ENCODE data around the gene RNGTT.

Gene RNGTT

DNA sequence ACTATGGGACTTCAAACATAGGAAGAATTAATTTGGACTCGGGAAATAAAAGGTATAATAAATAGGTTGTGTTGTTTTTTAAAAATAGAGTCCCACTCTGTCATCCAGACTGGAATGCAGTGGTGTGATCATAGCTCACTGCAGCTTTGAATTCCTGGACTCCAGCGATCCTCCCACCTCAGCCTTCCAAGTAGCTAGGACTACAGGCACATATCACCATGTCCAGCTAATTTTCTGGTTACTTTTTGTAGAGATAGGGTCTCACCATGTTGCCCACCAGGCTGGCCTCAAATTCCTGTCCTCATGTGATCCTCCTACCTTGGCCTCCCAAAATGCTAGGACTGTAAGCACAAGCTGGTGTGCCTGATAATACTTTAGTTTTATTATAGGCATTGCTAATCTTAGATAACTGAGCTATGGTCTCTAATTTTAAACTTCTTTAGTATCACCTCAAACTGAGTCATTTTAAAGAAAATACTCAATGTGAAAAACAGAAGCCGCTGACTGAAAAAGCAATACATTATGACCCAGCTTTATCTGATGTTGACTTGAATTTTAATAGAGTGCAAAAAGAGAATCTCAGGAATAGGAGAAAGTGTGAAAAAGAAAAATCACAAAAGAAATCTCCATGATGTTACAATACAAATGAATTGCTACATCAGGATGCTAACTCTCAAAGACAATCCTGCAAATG, 251.0 kb downstream of the RNGTT start:
- no peak overlapping the region for H3K4me3 ChIP-seq (ENCODE audit: low read length in 2 of 2)
- H3K9ac ChIP-seq (ENCODE audit: low read depth in 1 of 2, low read length in 2 of 2), result no peak overlapping the region
- no peaks in the 10 kb centered on the region for H3K36me3 ChIP-seq (ENCODE audit: control insufficient read depth in 2 of 2, insufficient read depth in 2 of 2, low read length in 2 of 2)
- H3K27ac ChIP-seq (ENCODE audit: low read depth in 2 of 2, low read length in 2 of 2), result no peak overlapping the region
- no peaks in the 10 kb centered on the region for H3K4me1 ChIP-seq (ENCODE audit: control insufficient read depth in 2 of 2, insufficient read depth in 2 of 2, low read length in 2 of 2)
- no peaks in the 10 kb centered on the region for H3K9me3 ChIP-seq (ENCODE audit: control insufficient read depth in 2 of 2, low read length in 2 of 2)
- no peaks in the 10 kb centered on the region for H3K27me3 ChIP-seq (ENCODE audit: control insufficient read depth in 2 of 2, insufficient read depth in 2 of 2, low read length in 2 of 2)

- Histone ChIP-seq H3K9ac (ENCODE audit: low read depth in 1 of 2, low read length in 2 of 2) (no peak overlapping the region), H3K27ac (ENCODE audit: low read depth in 2 of 2, low read length in 2 of 2) (no peak overlapping the region), H3K9me3 (ENCODE audit: control insufficient read depth in 2 of 2, low read length in 2 of 2) (no peaks in the 10 kb centered on the region)
These were observed 253.6 kb downstream of the RNGTT start for GRCh38 chr6:88709819-88710246.

DNA sequence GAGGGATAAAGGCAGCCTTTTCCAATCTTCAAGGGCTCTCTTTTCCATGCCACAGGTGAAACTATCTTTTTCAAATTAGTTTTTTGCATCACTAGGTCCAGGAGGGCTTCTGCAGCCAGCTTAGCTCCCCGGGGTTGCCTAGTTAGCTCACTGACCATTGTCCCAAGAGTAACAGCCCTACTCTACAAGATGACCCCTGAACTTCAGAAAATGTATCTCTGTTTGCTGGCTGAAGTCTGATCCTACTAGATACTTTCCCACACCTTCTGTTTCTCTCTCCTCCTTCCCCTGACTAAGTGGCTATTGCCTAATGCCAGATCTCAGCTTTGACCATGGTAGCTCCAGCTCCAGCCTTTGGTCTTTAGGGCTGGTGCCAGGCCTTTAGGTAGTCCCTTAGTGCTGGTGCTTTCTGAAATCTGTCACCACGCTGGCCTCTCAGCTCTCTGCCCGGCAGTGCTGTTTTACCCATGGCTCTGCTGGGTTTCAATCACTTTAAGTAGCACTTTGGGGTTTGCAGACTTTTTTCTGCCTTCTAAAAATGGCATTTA, 255.1 kb downstream of the RNGTT start:
- H3K4me3 ChIP-seq (ENCODE audit: low read length in 2 of 2), result no peak overlapping the region
- H3K9me3 ChIP-seq (ENCODE audit: control insufficient read depth in 2 of 2, low read length in 2 of 2), result no peaks in the 10 kb centered on the region
- no peaks in the 10 kb centered on the region for H3K27me3 ChIP-seq (ENCODE audit: control insufficient read depth in 2 of 2, insufficient read depth in 2 of 2, low read length in 2 of 2)
- H3K36me3 ChIP-seq (ENCODE audit: control insufficient read depth in 2 of 2, insufficient read depth in 2 of 2, low read length in 2 of 2), result no peaks in the 10 kb centered on the region
- H3K4me1 ChIP-seq (ENCODE audit: control insufficient read depth in 2 of 2, insufficient read depth in 2 of 2, low read length in 2 of 2), result no peaks in the 10 kb centered on the region
- H3K27ac ChIP-seq (ENCODE audit: low read depth in 2 of 2, low read length in 2 of 2), result no peak overlapping the region
- H3K9ac ChIP-seq (ENCODE audit: low read depth in 1 of 2, low read length in 2 of 2), result no peak overlapping the region

More at GRCh38 chr6:88709819-88710246, 253.6 kb downstream of the RNGTT start:
- no peaks in the 10 kb centered on the region for H3K36me3 ChIP-seq (ENCODE audit: control insufficient read depth in 2 of 2, insufficient read depth in 2 of 2, low read length in 2 of 2)
- H3K27me3 ChIP-seq (ENCODE audit: control insufficient read depth in 2 of 2, insufficient read depth in 2 of 2, low read length in 2 of 2), result no peaks in the 10 kb centered on the region
- H3K4me3 ChIP-seq (ENCODE audit: low read length in 2 of 2), result no peak overlapping the region
- H3K4me1 ChIP-seq (ENCODE audit: control insufficient read depth in 2 of 2, insufficient read depth in 2 of 2, low read length in 2 of 2), result no peaks in the 10 kb centered on the region

DNA sequence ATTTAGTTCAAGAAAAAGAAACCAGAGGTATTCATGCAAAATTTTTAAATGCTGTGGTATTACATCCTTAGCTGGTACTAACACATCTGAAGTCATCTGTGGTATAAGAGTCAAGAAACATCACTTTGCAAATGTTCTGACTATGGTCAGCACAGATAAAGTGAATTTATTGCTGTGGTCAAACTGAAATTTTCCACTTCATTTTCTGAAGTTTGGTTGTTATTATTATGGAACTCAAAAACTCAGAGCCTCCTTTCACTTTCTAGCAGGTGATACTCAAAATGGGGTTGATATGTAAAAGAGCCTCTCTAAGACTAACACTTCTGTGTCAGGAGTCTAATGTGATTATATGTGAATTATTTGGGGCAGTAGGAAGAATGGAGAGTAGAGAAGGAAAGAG, 257.8 kb downstream of the RNGTT start:
- H3K9ac ChIP-seq (ENCODE audit: low read depth in 1 of 2, low read length in 2 of 2), result no peak overlapping the region
- no peak overlapping the region for H3K27ac ChIP-seq (ENCODE audit: low read depth in 2 of 2, low read length in 2 of 2)
- no peaks in the 10 kb centered on the region for H3K4me1 ChIP-seq (ENCODE audit: control insufficient read depth in 2 of 2, insufficient read depth in 2 of 2, low read length in 2 of 2)
- H3K36me3 ChIP-seq (ENCODE audit: control insufficient read depth in 2 of 2, insufficient read depth in 2 of 2, low read length in 2 of 2), result no peaks in the 10 kb centered on the region
- no peak overlapping the region for H3K4me3 ChIP-seq (ENCODE audit: low read length in 2 of 2)
- H3K27me3 ChIP-seq (ENCODE audit: control insufficient read depth in 2 of 2, insufficient read depth in 2 of 2, low read length in 2 of 2), result no peaks in the 10 kb centered on the region
- no peaks in the 10 kb centered on the region for H3K9me3 ChIP-seq (ENCODE audit: control insufficient read depth in 2 of 2, low read length in 2 of 2)

- no peaks in the 10 kb centered on the region for H3K9me3 ChIP-seq (ENCODE audit: control insufficient read depth in 2 of 2, low read length in 2 of 2)
- H3K27me3 ChIP-seq (ENCODE audit: control insufficient read depth in 2 of 2, insufficient read depth in 2 of 2, low read length in 2 of 2), result no peaks in the 10 kb centered on the region
- no peak overlapping the region for H3K27ac ChIP-seq (ENCODE audit: low read depth in 2 of 2, low read length in 2 of 2)
- H3K36me3 ChIP-seq (ENCODE audit: control insufficient read depth in 2 of 2, insufficient read depth in 2 of 2, low read length in 2 of 2), result no peaks in the 10 kb centered on the region
- no peak overlapping the region for H3K9ac ChIP-seq (ENCODE audit: low read depth in 1 of 2, low read length in 2 of 2)
- no peaks in the 10 kb centered on the region for H3K4me1 ChIP-seq (ENCODE audit: control insufficient read depth in 2 of 2, insufficient read depth in 2 of 2, low read length in 2 of 2)
- no peak overlapping the region for H3K4me3 ChIP-seq (ENCODE audit: low read length in 2 of 2)
These were observed 258.4 kb downstream of the RNGTT start for GRCh38 chr6:88704980-88705379.

- no peaks in the 10 kb centered on the region for H3K27me3 ChIP-seq (ENCODE audit: control insufficient read depth in 2 of 2, insufficient read depth in 2 of 2, low read length in 2 of 2)
- H3K9ac ChIP-seq (ENCODE audit: low read depth in 1 of 2, low read length in 2 of 2), result no peak overlapping the region
- no peak overlapping the region for H3K4me3 ChIP-seq (ENCODE audit: low read length in 2 of 2)
- no peak overlapping the region for H3K27ac ChIP-seq (ENCODE audit: low read depth in 2 of 2, low read length in 2 of 2)
- H3K4me1 ChIP-seq (ENCODE audit: control insufficient read depth in 2 of 2, insufficient read depth in 2 of 2, low read length in 2 of 2), result no peaks in the 10 kb centered on the region
- no peaks in the 10 kb centered on the region for H3K36me3 ChIP-seq (ENCODE audit: control insufficient read depth in 2 of 2, insufficient read depth in 2 of 2, low read length in 2 of 2)
- H3K9me3 ChIP-seq (ENCODE audit: control insufficient read depth in 2 of 2, low read length in 2 of 2), result no peaks in the 10 kb centered on the region
These were observed 260.4 kb downstream of the RNGTT start for GRCh38 chr6:88702956-88703556.

DNA sequence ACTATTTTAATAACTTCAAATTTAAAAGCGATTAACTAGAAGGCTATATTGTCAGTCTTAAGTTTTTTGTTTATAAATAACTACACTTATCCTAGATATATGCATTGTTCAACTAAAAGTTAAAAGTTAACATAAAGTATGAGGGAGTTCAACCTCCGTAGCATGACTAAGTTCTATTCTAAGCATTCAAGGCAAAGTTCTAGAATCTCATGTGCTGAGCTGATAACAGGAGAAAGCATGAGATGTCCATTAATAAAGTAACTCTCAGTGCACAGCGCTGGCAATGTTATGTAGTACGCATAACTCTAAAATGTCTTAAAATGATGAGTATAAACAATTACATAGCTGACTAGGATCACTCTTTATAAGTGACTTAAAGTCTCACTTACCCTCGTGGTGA, 264.8 kb downstream of the RNGTT start:
- no peaks in the 10 kb centered on the region for H3K9me3 ChIP-seq (ENCODE audit: control insufficient read depth in 2 of 2, low read length in 2 of 2)
- H3K27ac ChIP-seq (ENCODE audit: low read depth in 2 of 2, low read length in 2 of 2), result no peak overlapping the region
- no peaks in the 10 kb centered on the region for H3K4me1 ChIP-seq (ENCODE audit: control insufficient read depth in 2 of 2, insufficient read depth in 2 of 2, low read length in 2 of 2)
- no peaks in the 10 kb centered on the region for H3K27me3 ChIP-seq (ENCODE audit: control insufficient read depth in 2 of 2, insufficient read depth in 2 of 2, low read length in 2 of 2)
- no peak overlapping the region for H3K9ac ChIP-seq (ENCODE audit: low read depth in 1 of 2, low read length in 2 of 2)
- H3K36me3 ChIP-seq (ENCODE audit: control insufficient read depth in 2 of 2, insufficient read depth in 2 of 2, low read length in 2 of 2), result no peaks in the 10 kb centered on the region
- H3K4me3 ChIP-seq (ENCODE audit: low read length in 2 of 2), result no peak overlapping the region

DNA sequence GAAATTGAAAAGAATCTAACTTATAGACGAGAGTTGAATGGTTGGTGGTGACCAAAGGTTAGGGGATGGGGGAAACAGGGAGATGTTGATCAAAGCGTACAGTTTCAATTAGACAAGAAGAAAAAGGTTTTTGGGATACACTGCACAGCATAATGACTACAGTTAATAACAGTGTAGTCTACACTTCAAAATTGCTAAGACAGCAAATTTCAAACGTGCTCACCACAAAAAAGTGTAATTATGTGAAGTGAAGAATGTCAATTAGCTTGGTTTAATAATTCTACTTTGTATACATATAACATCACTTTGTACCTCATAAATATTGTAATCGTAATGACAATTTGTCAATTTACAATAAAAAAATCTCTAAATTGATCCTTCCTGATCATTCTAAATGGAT, 267.5 kb downstream of the RNGTT start:
- H3K9me3 ChIP-seq (ENCODE audit: control insufficient read depth in 2 of 2, low read length in 2 of 2), result no peaks in the 10 kb centered on the region
- no peaks in the 10 kb centered on the region for H3K27me3 ChIP-seq (ENCODE audit: control insufficient read depth in 2 of 2, insufficient read depth in 2 of 2, low read length in 2 of 2)
- H3K9ac ChIP-seq (ENCODE audit: low read depth in 1 of 2, low read length in 2 of 2), result no peak overlapping the region
- H3K4me1 ChIP-seq (ENCODE audit: control insufficient read depth in 2 of 2, insufficient read depth in 2 of 2, low read length in 2 of 2), result no peaks in the 10 kb centered on the region
- H3K4me3 ChIP-seq (ENCODE audit: low read length in 2 of 2), result no peak overlapping the region
- H3K27ac ChIP-seq (ENCODE audit: low read depth in 2 of 2, low read length in 2 of 2), result no peak overlapping the region
- H3K36me3 ChIP-seq (ENCODE audit: control insufficient read depth in 2 of 2, insufficient read depth in 2 of 2, low read length in 2 of 2), result no peaks in the 10 kb centered on the region

GRCh38 chr6:88683734-88684133, 279.7 kb downstream of the RNGTT start:
- Histone ChIP-seq H3K36me3 (ENCODE audit: control insufficient read depth in 2 of 2, insufficient read depth in 2 of 2, low read length in 2 of 2) (no peaks in the 10 kb centered on the region), H3K4me1 (ENCODE audit: control insufficient read depth in 2 of 2, insufficient read depth in 2 of 2, low read length in 2 of 2) (no peaks in the 10 kb centered on the region), H3K9me3 (ENCODE audit: control insufficient read depth in 2 of 2, low read length in 2 of 2) (no peaks in the 10 kb centered on the region), H3K27ac (ENCODE audit: low read depth in 2 of 2, low read length in 2 of 2) (no peak overlapping the region), H3K4me3 (ENCODE audit: low read length in 2 of 2) (no peak overlapping the region), H3K9ac (ENCODE audit: low read depth in 1 of 2, low read length in 2 of 2) (no peak overlapping the region), H3K27me3 (ENCODE audit: control insufficient read depth in 2 of 2, insufficient read depth in 2 of 2, low read length in 2 of 2) (no peaks in the 10 kb centered on the region)

DNA sequence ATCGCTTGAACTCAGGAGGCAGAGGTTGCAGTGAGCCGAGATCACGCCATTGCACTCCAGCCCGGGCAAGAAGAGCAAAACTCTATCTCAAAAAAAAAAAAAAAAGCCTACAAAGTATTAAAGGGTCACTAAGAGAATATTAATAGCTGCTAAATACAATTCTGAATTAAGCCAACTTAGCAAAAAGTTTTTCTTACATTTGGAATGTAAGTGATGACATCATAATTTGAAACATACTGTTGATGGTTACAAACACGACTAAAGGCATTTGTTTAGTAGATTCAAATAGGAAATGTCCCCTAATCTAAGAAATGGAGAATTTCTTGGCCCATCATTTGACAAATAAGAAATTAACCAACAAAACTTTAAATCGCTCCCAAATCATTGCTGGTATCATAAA, 282.8 kb downstream of the RNGTT start:
- no peaks in the 10 kb centered on the region for H3K9me3 ChIP-seq (ENCODE audit: control insufficient read depth in 2 of 2, low read length in 2 of 2)
- H3K36me3 ChIP-seq (ENCODE audit: control insufficient read depth in 2 of 2, insufficient read depth in 2 of 2, low read length in 2 of 2), result no peaks in the 10 kb centered on the region
- H3K4me1 ChIP-seq (ENCODE audit: control insufficient read depth in 2 of 2, insufficient read depth in 2 of 2, low read length in 2 of 2), result no peaks in the 10 kb centered on the region
- H3K4me3 ChIP-seq (ENCODE audit: low read length in 2 of 2), result no peak overlapping the region
- H3K9ac ChIP-seq (ENCODE audit: low read depth in 1 of 2, low read length in 2 of 2), result no peak overlapping the region
- no peak overlapping the region for H3K27ac ChIP-seq (ENCODE audit: low read depth in 2 of 2, low read length in 2 of 2)
- H3K27me3 ChIP-seq (ENCODE audit: control insufficient read depth in 2 of 2, insufficient read depth in 2 of 2, low read length in 2 of 2), result no peaks in the 10 kb centered on the region

All from mucosa of rectum (tissue), 2 donors.